Central memory CD8-positive, alpha-beta T cell (primary cell): ENCODE results near the gene UBE2I.

Experiments used
- ATAC-seq: fragments of 150-1000 bp; cut with Tn5 transposase; replicated peaks from 2 replicates; pipeline ENCODE4 v1.10.0; 2022; ENCODE audit warnings: mild to moderate bottlenecking, moderate FRiP score, moderate number of reproducible peaks; ENCODE audit not compliant: poor library complexity, severe bottlenecking; ENCODE audit errors: extremely low read depth
- DNase-seq, 2 donors: peaks; one replicate each; pipeline ENCODE4 v3.0.0; 2021; ENCODE audit warnings: low spot score in 2 of 2
- H3K27ac Mint-ChIP-seq: one replicate; pipeline ENCODE4 v1.8.0; 2022; ENCODE audit warnings: low read depth, mild to moderate bottlenecking, moderate library complexity, mixed read lengths
- H3K27me3 Mint-ChIP-seq: one replicate; pipeline ENCODE4 v1.8.0; 2022; ENCODE audit warnings: mixed read lengths
- H3K36me3 Mint-ChIP-seq: one replicate; pipeline ENCODE4 v1.8.0; 2022; ENCODE audit warnings: mild to moderate bottlenecking, moderate library complexity, mixed read lengths; ENCODE audit not compliant: insufficient read depth
- H3K4me1 Mint-ChIP-seq: one replicate; pipeline ENCODE4 v1.8.0; 2022; ENCODE audit warnings: mixed read lengths
- H3K4me3 Mint-ChIP-seq: one replicate; pipeline ENCODE4 v1.8.0; 2022; ENCODE audit warnings: mild to moderate bottlenecking, moderate library complexity, mixed read lengths
- H3K9me3 Mint-ChIP-seq: one replicate; pipeline ENCODE4 v1.8.0; 2022; ENCODE audit warnings: mixed read lengths

The UBE2I gene

DNA sequence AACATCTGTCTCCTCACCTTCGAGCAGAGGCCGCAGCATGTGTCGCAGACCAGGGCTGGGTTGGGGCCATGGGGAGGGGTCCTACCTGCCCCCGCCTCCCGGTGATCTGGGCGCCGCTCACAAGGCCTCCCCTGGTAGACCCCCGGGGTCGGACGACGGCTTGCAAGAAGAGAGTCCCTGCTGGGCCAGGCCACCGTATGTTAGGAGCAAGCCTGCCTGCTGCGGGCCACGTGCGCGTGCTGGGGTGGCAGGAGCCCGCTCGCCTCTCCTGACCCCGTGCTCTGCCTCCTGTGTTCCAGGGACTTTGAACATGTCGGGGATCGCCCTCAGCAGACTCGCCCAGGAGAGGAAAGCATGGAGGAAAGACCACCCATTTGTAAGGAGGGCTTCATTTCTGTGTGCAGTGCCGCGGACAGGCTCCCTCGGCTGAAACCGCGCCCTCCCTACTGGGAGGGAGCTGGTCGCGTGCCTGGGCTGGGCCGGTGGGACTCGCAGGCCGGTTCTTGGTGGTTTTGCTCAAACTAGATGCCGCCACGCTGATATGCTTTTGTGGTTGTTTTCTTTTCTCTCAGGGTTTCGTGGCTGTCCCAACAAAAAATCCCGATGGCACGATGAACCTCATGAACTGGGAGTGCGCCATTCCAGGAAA is 4.4 kb downstream of the UBE2I start:
- ATAC-seq (no peak), DNase-seq (no peak)
- Mint-ChIP-seq H3K9me3 (no peaks in the 10 kb centered on the region), H3K4me1 (peaks cover 24% of the 10 kb centered on the region), H3K27ac (no peak overlapping the region), H3K27me3 (no peaks in the 10 kb centered on the region), H3K36me3 (peaks cover 61% of the 10 kb centered on the region), H3K4me3 (no peak overlapping the region)

GRCh38 chr16:1314399-1315068 is 5.1 kb downstream of the UBE2I start:
- Mint-ChIP-seq H3K4me1 (peaks cover 24% of the 10 kb centered on the region), H3K36me3 (peaks cover 61% of the 10 kb centered on the region), H3K27me3 (no peaks in the 10 kb centered on the region), H3K27ac (no peak overlapping the region), H3K4me3 (no peak overlapping the region), H3K9me3 (no peaks in the 10 kb centered on the region)
- ATAC-seq (no peak), DNase-seq (no peak)

GRCh38 chr16:1315081-1316032 is 5.9 kb downstream of the UBE2I start:
- no peak for ATAC-seq
- Mint-ChIP-seq H3K9me3 (no peaks in the 10 kb centered on the region), H3K4me3 (no peak overlapping the region), H3K27ac (no peak overlapping the region), H3K36me3 (peaks cover 63% of the 10 kb centered on the region), H3K4me1 (peaks cover 19% of the 10 kb centered on the region), H3K27me3 (no peaks in the 10 kb centered on the region)
- DNase-seq: no peak

DNA sequence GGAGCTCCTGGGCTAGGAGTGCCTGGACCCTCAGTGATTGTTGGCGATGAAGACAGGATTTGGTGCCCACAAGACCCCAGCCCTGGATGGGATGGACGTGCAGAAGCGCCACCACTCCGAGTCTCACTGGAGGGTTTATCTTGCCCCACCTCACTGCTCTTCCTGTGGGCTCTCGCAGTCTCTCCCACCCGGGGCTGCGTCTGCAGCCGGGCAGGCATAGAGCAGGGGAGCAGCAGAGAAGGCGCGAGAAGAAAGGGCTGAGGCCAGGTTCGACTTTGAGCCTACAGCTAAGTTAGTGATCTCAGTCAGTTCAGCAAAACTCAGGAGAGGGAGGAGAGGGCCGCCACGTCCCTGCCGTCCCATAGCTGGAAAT is 6.6 kb downstream of the UBE2I start:
- H3K36me3 Mint-ChIP-seq: peaks cover 62% of the 10 kb centered on the region
- DNase-seq: no peak

GRCh38 chr16:1317479-1318267 is 8.2 kb downstream of the UBE2I start:
- H3K27me3 Mint-ChIP-seq: no peaks in the 10 kb centered on the region
- no peak for ATAC-seq
- peak overlapping the region; percentile 11 for H3K4me3 Mint-ChIP-seq
- no peak for DNase-seq
- H3K4me1 Mint-ChIP-seq: peaks cover 5% of the 10 kb centered on the region
- peaks cover 71% of the 10 kb centered on the region for H3K36me3 Mint-ChIP-seq
- peak overlapping the region; percentile 82 for H3K27ac Mint-ChIP-seq
- no peaks in the 10 kb centered on the region for H3K9me3 Mint-ChIP-seq

More for the DNA sequence above, 6.6 kb downstream of the UBE2I start:
- Mint-ChIP-seq H3K27ac (no peak overlapping the region), H3K9me3 (no peaks in the 10 kb centered on the region), H3K4me1 (peaks cover 12% of the 10 kb centered on the region), H3K4me3 (no peak overlapping the region), H3K27me3 (no peaks in the 10 kb centered on the region)
- no peak for ATAC-seq

DNA sequence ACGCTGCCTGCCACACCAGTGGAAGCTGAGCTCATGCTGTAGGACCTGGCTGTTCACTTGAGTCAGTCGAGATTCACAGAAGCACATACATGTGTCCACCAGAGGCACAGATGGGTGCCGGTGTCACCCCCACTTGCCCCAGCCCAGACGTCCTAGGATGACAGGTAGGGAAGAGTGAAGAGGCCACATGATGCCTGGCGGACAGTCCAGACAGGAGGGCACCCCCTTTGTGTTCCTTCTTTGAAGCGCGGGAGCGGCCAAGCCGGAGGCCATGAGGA is 8.8 kb downstream of the UBE2I start:
- no peaks in the 10 kb centered on the region for H3K27me3 Mint-ChIP-seq
- peaks cover 5% of the 10 kb centered on the region for H3K4me1 Mint-ChIP-seq
- DNase-seq (no peak), ATAC-seq (no peak)
- no peak overlapping the region for H3K4me3 Mint-ChIP-seq
- H3K36me3 Mint-ChIP-seq: peaks cover 76% of the 10 kb centered on the region
- peak overlapping the region; percentile 82 for H3K27ac Mint-ChIP-seq
- H3K9me3 Mint-ChIP-seq: no peaks in the 10 kb centered on the region

- H3K36me3 Mint-ChIP-seq: peaks cover 75% of the 10 kb centered on the region
- no peak overlapping the region for H3K27ac Mint-ChIP-seq
- ATAC-seq: no peak
- no peak for DNase-seq
- H3K4me1 Mint-ChIP-seq: peaks cover 5% of the 10 kb centered on the region
- no peak overlapping the region for H3K4me3 Mint-ChIP-seq
- no peaks in the 10 kb centered on the region for H3K27me3 Mint-ChIP-seq
- no peaks in the 10 kb centered on the region for H3K9me3 Mint-ChIP-seq
These were observed 9.6 kb downstream of the UBE2I start for GRCh38 chr16:1319041-1319440.

DNA sequence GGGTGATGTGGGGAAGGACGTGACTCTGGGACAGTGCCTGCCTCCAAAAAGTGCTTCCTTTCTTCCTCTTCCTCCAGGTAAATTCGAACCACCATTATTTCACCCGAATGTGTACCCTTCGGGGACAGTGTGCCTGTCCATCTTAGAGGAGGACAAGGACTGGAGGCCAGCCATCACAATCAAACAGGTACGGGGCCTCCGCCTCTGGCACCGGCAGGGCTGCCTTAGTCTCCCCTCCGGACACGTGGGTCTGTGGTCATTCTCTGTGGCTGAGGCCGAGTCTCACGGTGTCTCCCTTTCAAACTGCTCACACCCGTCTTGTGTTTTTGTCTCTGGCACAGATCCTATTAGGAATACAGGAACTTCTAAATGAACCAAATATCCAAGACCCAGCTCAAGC is 10.7 kb downstream of the UBE2I start:
- peaks cover 71% of the 10 kb centered on the region for H3K36me3 Mint-ChIP-seq
- H3K27me3 Mint-ChIP-seq: no peaks in the 10 kb centered on the region
- ATAC-seq: no peak
- H3K9me3 Mint-ChIP-seq: no peaks in the 10 kb centered on the region
- no peak for DNase-seq
- no peak overlapping the region for H3K27ac Mint-ChIP-seq
- H3K4me3 Mint-ChIP-seq: no peak overlapping the region
- H3K4me1 Mint-ChIP-seq: peaks cover 5% of the 10 kb centered on the region

- Mint-ChIP-seq H3K4me3 (no peak overlapping the region), H3K27me3 (no peaks in the 10 kb centered on the region), H3K36me3 (peaks cover 69% of the 10 kb centered on the region), H3K27ac (no peak overlapping the region), H3K4me1 (peaks cover 5% of the 10 kb centered on the region), H3K9me3 (no peaks in the 10 kb centered on the region)
- ATAC-seq: no peak
- no peak for DNase-seq
These were observed 11.3 kb downstream of the UBE2I start for GRCh38 chr16:1320658-1321240.

- ATAC-seq (no peak), DNase-seq (no peak)
- Mint-ChIP-seq H3K9me3 (no peaks in the 10 kb centered on the region), H3K27me3 (no peaks in the 10 kb centered on the region), H3K4me1 (peaks cover 5% of the 10 kb centered on the region), H3K4me3 (no peak overlapping the region), H3K27ac (no peak overlapping the region), H3K36me3 (peaks cover 58% of the 10 kb centered on the region)
These were observed 13.0 kb downstream of the UBE2I start for GRCh38 chr16:1322407-1322806.

GRCh38 chr16:1323296-1324239 is 14.1 kb downstream of the UBE2I start:
- ATAC-seq (no peak), DNase-seq (no peak)
- Mint-ChIP-seq H3K4me3 (no peak overlapping the region), H3K9me3 (no peaks in the 10 kb centered on the region), H3K27ac (no peak overlapping the region), H3K36me3 (peaks cover 47% of the 10 kb centered on the region), H3K4me1 (no peaks in the 10 kb centered on the region), H3K27me3 (no peaks in the 10 kb centered on the region)
